GM12874 (cell line): ENCODE measurements around the gene CAPNS1.

Experiments used
- CTCF ChIP-seq: IDR thresholded peaks from 2 replicates; pipeline ENCODE4 v1.5.1; 2011; ENCODE audit warnings: low read depth, mild to moderate bottlenecking, control low read depth, low read length, moderate library complexity; ENCODE audit not compliant: insufficient read depth

CAPNS1 gene

GRCh38 chr19:36150586-36150985, 10.7 kb downstream of the CAPNS1 start:
- no peak for TF ChIP-seq CTCF

DNA sequence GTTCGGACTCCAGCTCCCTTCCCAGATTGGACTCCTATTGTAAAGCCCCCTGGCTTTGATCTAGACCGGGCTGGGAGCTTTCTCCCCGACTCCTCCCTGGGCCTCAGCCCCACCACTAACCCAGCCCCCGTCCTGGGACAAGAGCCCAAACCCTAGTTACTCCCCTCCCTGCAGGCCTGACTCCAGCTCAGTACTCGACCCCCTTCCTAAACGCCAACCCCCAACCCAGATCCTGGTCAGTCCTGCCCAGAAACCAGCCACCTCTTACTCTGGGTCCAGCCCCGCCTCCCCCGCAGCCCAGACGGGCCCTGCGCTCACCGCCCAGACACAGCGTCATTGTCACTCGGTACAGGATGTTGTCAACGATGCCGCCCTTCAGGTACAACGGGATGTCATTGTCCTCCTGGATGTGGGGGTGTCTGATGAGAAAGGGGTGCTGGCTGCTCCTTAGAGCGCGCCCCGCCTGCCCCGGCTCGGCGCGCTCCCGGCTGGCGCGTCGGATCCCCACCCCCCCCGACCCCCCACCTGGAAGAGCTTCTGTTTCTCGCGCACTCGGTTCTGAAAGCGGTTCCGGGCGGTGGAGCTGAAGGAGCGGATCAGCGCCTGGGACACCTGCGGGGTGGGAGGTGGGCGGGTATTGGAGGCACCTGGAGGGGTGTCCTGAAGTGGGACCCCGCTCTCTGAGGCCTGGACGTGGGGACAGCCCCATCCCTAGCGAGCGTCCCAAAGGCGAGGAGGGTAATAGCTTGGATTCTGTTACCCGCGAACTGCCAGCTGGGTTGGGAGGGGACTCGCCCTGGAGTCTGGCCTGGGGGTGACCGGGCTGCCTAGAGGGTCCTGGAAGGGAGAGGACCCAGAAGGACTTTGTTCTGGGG, 11.5 kb downstream of the CAPNS1 start:
- no peak for TF ChIP-seq CTCF

DNA sequence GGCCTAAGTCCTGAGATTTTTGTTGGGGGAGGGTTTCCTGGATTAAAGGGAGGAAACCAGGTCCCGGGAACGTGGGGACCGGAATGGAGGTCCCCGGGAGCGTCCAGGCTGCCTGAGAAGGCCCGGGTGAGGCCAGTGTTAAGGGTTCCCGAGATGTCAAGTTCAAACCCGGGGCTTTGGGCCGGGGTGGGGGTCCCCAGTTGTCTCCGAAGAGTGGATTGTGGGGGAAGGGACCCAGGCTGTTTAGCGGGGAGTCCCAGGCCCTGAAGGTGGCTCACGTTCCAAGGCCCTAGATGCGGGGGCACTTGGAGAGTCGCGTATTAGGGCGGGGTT, 12.1 kb downstream of the CAPNS1 start:
- TF ChIP-seq CTCF: no peak

DNA sequence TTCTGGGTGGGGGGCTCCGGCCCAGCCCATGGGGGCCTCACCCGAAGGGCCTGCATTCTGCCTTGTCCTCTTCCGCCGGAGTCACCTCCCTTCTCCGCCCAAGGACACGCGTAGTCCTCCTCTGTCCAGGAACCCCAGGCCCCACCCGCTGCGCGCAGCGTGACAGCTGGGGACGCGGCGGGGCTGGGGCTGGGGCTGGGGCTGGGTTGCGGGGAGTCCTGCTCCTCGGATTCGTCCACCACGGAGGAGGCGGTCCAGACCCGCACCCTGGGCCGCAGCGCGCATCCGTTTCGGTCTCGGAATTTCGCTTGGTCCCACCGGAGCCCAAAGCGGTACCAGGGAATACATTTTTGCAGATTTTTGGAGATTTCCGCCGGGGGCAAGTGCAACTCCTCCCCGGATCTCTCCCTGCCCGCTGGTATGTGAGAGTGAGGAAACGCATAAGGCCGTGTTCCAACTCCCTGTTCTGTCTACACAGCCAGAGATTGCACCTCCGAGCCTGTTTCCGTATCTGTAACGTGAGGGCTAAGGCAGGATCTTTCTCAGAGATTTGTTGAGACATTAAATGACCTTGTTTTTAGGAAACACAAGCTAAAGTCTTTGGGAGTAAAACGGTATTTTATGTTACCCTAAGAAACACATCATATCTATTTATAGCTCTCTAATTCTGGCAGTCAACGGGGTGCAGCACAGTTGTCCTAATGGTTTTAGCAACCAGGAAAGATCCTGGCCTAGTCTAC, 12.7 kb downstream of the CAPNS1 start, which contains the start of gene COX7A1:
COX7A1 (minus strand) TSS at position 96 of the 740 bp plus-strand sequence; CDS start at position 56, 40 bp downstream.
- no peak for TF ChIP-seq CTCF

- no peak for TF ChIP-seq CTCF
These were observed 13.3 kb downstream of the CAPNS1 start for GRCh38 chr19:36153126-36153525.

- TF ChIP-seq CTCF: no peak
These were observed 21.1 kb downstream of the CAPNS1 start for GRCh38 chr19:36160821-36161596.

- TF ChIP-seq CTCF: no peak
These were observed 23.9 kb downstream of the CAPNS1 start for GRCh38 chr19:36163813-36164212.
